Forelimb muscle (tissue), 1 donor: ENCODE results near the gene MYL10. TPM values are rescaled to one million over a fixed set of nuclear protein-coding genes. Genes with fewer than 3 reads are reported as not detected.

ENCODE experiments used
- DNase-seq: peaks from one replicate; pipeline ENCODE4 v3.0.0-alpha.2; 2013; ENCODE audit warnings: low read depth
- polyA plus RNA-seq: library from polyadenylated mRNA; unstranded; fragments of 120-200 nt; gene quantifications from one replicate; pipeline ENCODE4 v1.2.1, GENCODE V29; 2013; ENCODE audit not compliant: insufficient read length

MYL10 gene
- polyA plus RNA-seq, 1 donor = 23.1 TPM

GRCh38 chr7:101596898-101597297, 32.2 kb downstream of the MYL10 start:
- no peak for DNase-seq

- DNase-seq = no peak
These were observed 33.1 kb downstream of the MYL10 start for GRCh38 chr7:101595766-101596537.

GRCh38 chr7:101595246-101595645, 33.9 kb downstream of the MYL10 start:
- no peak for DNase-seq

GRCh38 chr7:101594790-101595189, 34.3 kb downstream of the MYL10 start:
- no peak for DNase-seq

- no peak for DNase-seq
These were observed 35.5 kb downstream of the MYL10 start for GRCh38 chr7:101593556-101593955.

- no peak for DNase-seq
These were observed 37.6 kb downstream of the MYL10 start for GRCh38 chr7:101591504-101591903.

- no peak for DNase-seq
These were observed 38.2 kb downstream of the MYL10 start for GRCh38 chr7:101590663-101591435.

- no peak for DNase-seq
These were observed 39.0 kb downstream of the MYL10 start for GRCh38 chr7:101589976-101590662.

GRCh38 chr7:101589052-101589451, 40.0 kb downstream of the MYL10 start:
- no peak for DNase-seq

GRCh38 chr7:101588131-101588935, 40.8 kb downstream of the MYL10 start:
- DNase-seq = no peak

GRCh38 chr7:101586906-101587677, 42.0 kb downstream of the MYL10 start:
- no peak for DNase-seq

- no peak for DNase-seq
These were observed 42.8 kb downstream of the MYL10 start for GRCh38 chr7:101586078-101586905.

GRCh38 chr7:101582971-101583370, 46.1 kb downstream of the MYL10 start:
- no peak for DNase-seq

- DNase-seq = no peak
These were observed 47.2 kb downstream of the MYL10 start for GRCh38 chr7:101581891-101582290.

GRCh38 chr7:101580596-101580995, 48.5 kb downstream of the MYL10 start:
- DNase-seq = no peak

- DNase-seq = no peak
These were observed 50.5 kb downstream of the MYL10 start for GRCh38 chr7:101578552-101578951.

- no peak for DNase-seq
These were observed 52.1 kb downstream of the MYL10 start for GRCh38 chr7:101576998-101577397.

- no peak for DNase-seq
These were observed 53.4 kb downstream of the MYL10 start for GRCh38 chr7:101575721-101576120.

- DNase-seq = no peak
These were observed 53.9 kb downstream of the MYL10 start for GRCh38 chr7:101575168-101575567.

- DNase-seq = no peak
These were observed 56.9 kb downstream of the MYL10 start for GRCh38 chr7:101572156-101572555.
